ENCODE results near the gene APBB2. TPM values are rescaled to one million over a fixed set of nuclear protein-coding genes. Genes with fewer than 3 reads are reported as not detected.

APBB2 gene
- total and polyA plus RNA-seq, 8 donors = 42.5 to 94.8 (median 53.8) TPM

DNA sequence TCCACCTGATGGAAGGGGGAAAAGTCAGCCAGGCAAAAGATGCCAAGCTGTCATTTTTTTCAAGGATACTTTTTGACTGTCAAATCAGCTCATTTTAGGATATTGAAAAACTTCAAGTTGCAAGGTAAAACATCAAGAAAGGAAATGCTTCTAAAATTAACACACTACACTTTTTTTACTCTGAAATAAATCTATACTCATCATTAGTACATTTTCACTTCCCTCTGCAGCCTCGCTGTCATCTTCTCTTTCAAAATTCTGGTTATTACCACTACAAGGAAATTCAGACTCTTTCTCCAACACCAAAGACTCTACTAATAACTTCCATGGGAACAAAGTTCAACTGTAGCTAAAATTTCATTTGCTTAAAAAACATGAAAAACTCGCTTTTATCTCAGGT lies 41.6 kb downstream of the APBB2 start:
- TF ChIP-seq, protein P1, sequence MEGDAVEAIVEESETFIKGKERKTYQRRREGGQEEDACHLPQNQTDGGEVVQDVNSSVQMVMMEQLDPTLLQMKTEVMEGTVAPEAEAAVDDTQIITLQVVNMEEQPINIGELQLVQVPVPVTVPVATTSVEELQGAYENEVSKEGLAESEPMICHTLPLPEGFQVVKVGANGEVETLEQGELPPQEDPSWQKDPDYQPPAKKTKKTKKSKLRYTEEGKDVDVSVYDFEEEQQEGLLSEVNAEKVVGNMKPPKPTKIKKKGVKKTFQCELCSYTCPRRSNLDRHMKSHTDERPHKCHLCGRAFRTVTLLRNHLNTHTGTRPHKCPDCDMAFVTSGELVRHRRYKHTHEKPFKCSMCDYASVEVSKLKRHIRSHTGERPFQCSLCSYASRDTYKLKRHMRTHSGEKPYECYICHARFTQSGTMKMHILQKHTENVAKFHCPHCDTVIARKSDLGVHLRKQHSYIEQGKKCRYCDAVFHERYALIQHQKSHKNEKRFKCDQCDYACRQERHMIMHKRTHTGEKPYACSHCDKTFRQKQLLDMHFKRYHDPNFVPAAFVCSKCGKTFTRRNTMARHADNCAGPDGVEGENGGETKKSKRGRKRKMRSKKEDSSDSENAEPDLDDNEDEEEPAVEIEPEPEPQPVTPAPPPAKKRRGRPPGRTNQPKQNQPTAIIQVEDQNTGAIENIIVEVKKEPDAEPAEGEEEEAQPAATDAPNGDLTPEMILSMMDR (IDR thresholded peaks at IDR 0.05) = no peak
- Histone ChIP-seq H3K9me3 (no peaks in the 10 kb centered on the region), H3K4me1 (peaks cover 4 to 15% of the 10 kb centered on the region in 2 donors), H3K27me3 (no peaks in the 10 kb centered on the region), H3K27ac (no peak overlapping the region), H3K36me3 (no peaks in the 10 kb centered on the region), H3K4me3 (no peak overlapping the region)
- no peak for DNase-seq
- intact Hi-C loops (cut with DNase I) = no loop called here
- no peak for ATAC-seq

DNA sequence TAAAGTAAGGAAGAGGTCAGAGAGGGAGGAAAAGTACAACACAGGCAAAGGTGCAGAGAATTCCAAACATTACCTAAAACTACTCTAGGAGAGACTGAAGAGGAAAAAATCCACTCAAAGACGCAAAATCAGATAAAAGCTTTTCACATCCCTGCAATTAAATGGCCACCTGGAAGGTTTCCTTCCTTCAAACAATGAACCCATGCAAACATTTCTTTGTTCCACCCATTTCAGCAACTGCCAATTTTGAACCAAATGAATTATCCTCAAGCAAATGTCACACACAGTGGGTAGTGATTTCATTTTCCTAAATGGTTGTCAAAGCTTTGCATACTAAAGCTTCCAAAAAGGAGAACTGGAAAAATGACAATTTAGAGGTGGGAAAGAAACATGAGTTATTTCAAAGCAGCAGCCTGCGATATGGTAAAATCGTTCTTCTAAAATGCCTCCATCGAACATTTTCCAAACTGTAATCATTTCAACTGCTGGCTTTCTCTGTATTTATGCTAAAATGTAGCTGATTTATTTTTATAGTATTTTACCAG lies 45.0 kb downstream of the APBB2 start:
- H3K36me3 ChIP-seq = no peaks in the 10 kb centered on the region
- H3K4me1 ChIP-seq = peaks cover 0 to 5% of the 10 kb centered on the region in 2 donors
- H3K4me3 ChIP-seq = no peak overlapping the region
- no peaks in the 10 kb centered on the region for H3K9me3 ChIP-seq
- no peak overlapping the region for H3K27ac ChIP-seq
- DNase-seq (no peak), ATAC-seq (no peak)
- TF ChIP-seq, protein P1 (IDR thresholded peaks at IDR 0.05) = no peak
- no peaks in the 10 kb centered on the region for H3K27me3 ChIP-seq
- intact Hi-C loops (cut with DNase I) = no loop called here

GRCh38 chr4:41167191-41167590 lies 47.2 kb downstream of the APBB2 start:
- no peak overlapping the region for H3K27ac ChIP-seq
- H3K27me3 ChIP-seq = no peaks in the 10 kb centered on the region
- no peak for DNase-seq

DNA sequence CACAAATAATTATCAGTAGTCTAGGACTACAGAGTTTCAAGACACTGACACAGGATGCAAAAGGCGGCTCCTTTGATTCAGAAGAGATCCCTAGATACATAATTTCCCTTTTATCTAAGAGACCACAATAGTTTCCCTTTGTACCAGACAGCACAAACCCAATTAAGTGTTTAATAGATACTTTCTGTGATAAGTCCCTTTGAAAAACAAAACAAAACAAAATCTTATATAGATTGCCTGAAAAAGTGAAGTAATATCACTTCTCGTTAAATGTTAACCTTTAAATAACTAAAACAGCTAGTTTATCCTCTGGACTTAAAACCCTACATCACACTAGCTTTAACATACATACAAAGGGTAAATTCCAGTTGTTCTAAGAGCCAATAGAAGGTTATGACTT lies 49.9 kb downstream of the APBB2 start:
- TF ChIP-seq, protein P1 (IDR thresholded peaks at IDR 0.05) = no peak
- ATAC-seq (no peak), DNase-seq (no peak)
- H3K27ac ChIP-seq = no peak overlapping the region
- H3K36me3 ChIP-seq = no peaks in the 10 kb centered on the region
- H3K9me3 ChIP-seq = no peaks in the 10 kb centered on the region
- no peaks in the 10 kb centered on the region for H3K27me3 ChIP-seq
- H3K4me1 ChIP-seq = peaks cover 0 to 7% of the 10 kb centered on the region in 2 donors
- intact Hi-C loops (cut with DNase I) = no loop called here
- no peak overlapping the region for H3K4me3 ChIP-seq

More at GRCh38 chr4:41167191-41167590, 47.2 kb downstream of the APBB2 start:
- TF ChIP-seq, protein P1 (IDR thresholded peaks at IDR 0.05) = no peak
- Histone ChIP-seq H3K4me3 (no peak overlapping the region), H3K36me3 (no peaks in the 10 kb centered on the region), H3K9me3 (no peaks in the 10 kb centered on the region), H3K4me1 (peaks cover 0 to 5% of the 10 kb centered on the region in 2 donors)
- intact Hi-C loops (cut with DNase I) = no loop called here
- ATAC-seq = no peak

GRCh38 chr4:41161355-41161754 lies 53.0 kb downstream of the APBB2 start:
- ATAC-seq (no peak), DNase-seq (no peak)
- intact Hi-C loops (cut with DNase I) = no loop called here
- Histone ChIP-seq H3K27me3 (no peaks in the 10 kb centered on the region), H3K4me1 (peaks cover 0 to 2% of the 10 kb centered on the region in 2 donors), H3K4me3 (no peak overlapping the region), H3K27ac (no peak overlapping the region), H3K9me3 (no peaks in the 10 kb centered on the region), H3K36me3 (no peaks in the 10 kb centered on the region)
- TF ChIP-seq, protein P1 (IDR thresholded peaks at IDR 0.05) = no peak
